HG02938 (cell line): ENCODE results near the gene HBEGF.
"Not testable (repeated sequence)": the region's sequence is repeated elsewhere in the genome, so short reads cannot be mapped to it uniquely, and the experiment has no call there.

Experiments
- ATAC-seq: cut with Tn5 transposase; IDR thresholded peaks from one replicate; pipeline ENCODE4 v1.9.1; 2021; ENCODE audit warnings: mild to moderate bottlenecking, moderate library complexity; ENCODE audit not compliant: unreplicated experiment

HBEGF gene

GRCh38 chr5:140361901-140362300 lies 15.5 kb upstream of the HBEGF start:
- no peak for ATAC-seq

GRCh38 chr5:140360681-140361479 lies 14.5 kb upstream of the HBEGF start:
- ATAC-seq, result no peak

- no peak for ATAC-seq
These were observed 13.7 kb upstream of the HBEGF start, which contains the start of gene SLC4A9 for GRCh38 chr5:140360101-140360500. Gene SLC4A9 (plus strand): TSS chr5:140360194. CDS start chr5:140360237, 43 bp downstream.

- no peak for ATAC-seq
These were observed 12.4 kb upstream of the HBEGF start for GRCh38 chr5:140358738-140359310.

GRCh38 chr5:140357726-140358093 lies 11.3 kb upstream of the HBEGF start:
- ATAC-seq, result peak; percentile 93

- ATAC-seq, result peak; percentile 9
These were observed 10.7 kb upstream of the HBEGF start for GRCh38 chr5:140356853-140357725.

GRCh38 chr5:140355546-140355945 lies 9.1 kb upstream of the HBEGF start:
- no peak for ATAC-seq

- ATAC-seq, result peak; percentile 71
These were observed 5.4 kb upstream of the HBEGF start for GRCh38 chr5:140351609-140352334.

- no peak for ATAC-seq
These were observed 2.8 kb upstream of the HBEGF start for GRCh38 chr5:140349244-140349643.

GRCh38 chr5:140348104-140348503 lies 1.7 kb upstream of the HBEGF start:
- ATAC-seq, result no peak

GRCh38 chr5:140347360-140347759 lies 957 bp upstream of the HBEGF start:
- ATAC-seq, result no peak

- no peak for ATAC-seq
These were observed 470 bp downstream of the HBEGF start for GRCh38 chr5:140345919-140346347.

- no peak for ATAC-seq
These were observed 1.6 kb downstream of the HBEGF start for GRCh38 chr5:140344683-140345423.

GRCh38 chr5:140343849-140344248 lies 2.6 kb downstream of the HBEGF start:
- ATAC-seq, result not testable (repeated sequence)

GRCh38 chr5:140342896-140343295 lies 3.5 kb downstream of the HBEGF start:
- ATAC-seq, result no peak

- no peak for ATAC-seq
These were observed 4.1 kb downstream of the HBEGF start for GRCh38 chr5:140342287-140342686.

GRCh38 chr5:140341591-140341990 lies 4.8 kb downstream of the HBEGF start:
- no peak for ATAC-seq

- no peak for ATAC-seq
These were observed 5.7 kb downstream of the HBEGF start for GRCh38 chr5:140340605-140341121.

GRCh38 chr5:140339636-140340035 lies 6.8 kb downstream of the HBEGF start:
- no peak for ATAC-seq

- ATAC-seq, result no peak
These were observed 7.5 kb downstream of the HBEGF start for GRCh38 chr5:140338908-140339307.
